WTC11 (cell line): ENCODE results near the gene SCGB3A2.

ENCODE experiments used
- CTCF ChIP-seq: fragments of 200-600 bp; IDR thresholded peaks from 2 replicates; pipeline ENCODE4 v1.8.0; 2022; ENCODE audit warnings: antibody characterized with exemption
- E2F4 ChIP-seq: sonication (generic); formaldehyde crosslinking; IDR thresholded peaks from 2 replicates; pipeline ENCODE4 v1.8.1; 2022; ENCODE audit warnings: low read depth, mild to moderate bottlenecking, moderate library complexity, missing genetic modification reagents, borderline replicate concordance
- IRF2 ChIP-seq: sonication (generic); formaldehyde crosslinking; IDR thresholded peaks from 2 replicates; pipeline ENCODE4 v1.8.0; 2022; ENCODE audit warnings: low read depth, missing genetic modification reagents, borderline replicate concordance
- NR3C1 ChIP-seq: sonication (generic); formaldehyde crosslinking; conservative IDR thresholded peaks from 2 replicates; pipeline ENCODE4 v1.8.1; 2023; ENCODE audit warnings: low read depth, mild to moderate bottlenecking, missing genetic modification reagents
- ZNF232 ChIP-seq: sonication (generic); formaldehyde crosslinking; IDR thresholded peaks from 2 replicates; pipeline ENCODE4 v1.8.0; 2022; ENCODE audit warnings: mild to moderate bottlenecking, missing genetic modification reagents
- ZNF396 ChIP-seq: fragments of 250-450 bp; sonication (Bioruptor Pico); IDR thresholded peaks from 2 replicates; pipeline ENCODE4 v1.8.0; 2021; ENCODE audit warnings: mild to moderate bottlenecking, moderate library complexity, borderline replicate concordance

- TF ChIP-seq IRF2 (CRISPR knock-in tag) (no peak), ZNF396 (CRISPR knock-in tag) (no peak), CTCF (no peak), ZNF232 (CRISPR knock-in tag) (no peak), E2F4 (no peak), NR3C1 (no peak)
Measured at GRCh38 chr5:147927901-147928300, 49.4 kb downstream of the SCGB3A2 start.
